Gastroesophageal sphincter (tissue), 3 donors: ENCODE data around the gene CT47B1.

Experiments
- CTCF ChIP-seq, 4 experiments: fragments of 200-600 bp in 2 of 4; fragments of 450-650 bp in 2 of 4; sonication (generic) in 1 of 4; IDR thresholded peaks; one replicate each; pipeline ENCODE4 v1.5.1; 2017 to 2019; ENCODE audit warnings: antibody characterized with exemption in 4 of 4, mild to moderate bottlenecking in 2 of 4, moderate library complexity in 2 of 4
- EP300 ChIP-seq: sonication (generic); formaldehyde crosslinking; IDR thresholded peaks from one replicate; pipeline ENCODE4 v1.6.1; 2017; ENCODE audit warnings: antibody characterized with exemption, mild to moderate bottlenecking
- POLR2A ChIP-seq, 2 donors: fragments of 450-650 bp; IDR thresholded peaks; one replicate each; pipeline ENCODE4 v1.6.1; 2017; ENCODE audit warnings: antibody characterized with exemption in 2 of 2, mild to moderate bottlenecking in 2 of 2, moderate library complexity in 1 of 2
- POLR2AphosphoS5 ChIP-seq: sonication (generic); formaldehyde crosslinking; IDR thresholded peaks from one replicate; pipeline ENCODE4 v1.6.1; 2017; ENCODE audit warnings: antibody characterized with exemption

- TF ChIP-seq CTCF (IDR thresholded peaks at IDR 0.05) (no peak), POLR2A (IDR thresholded peaks at IDR 0.05) (no peak), POLR2AphosphoS5 (no peak), EP300 (no peak)
These were observed 36.2 kb downstream of the CT47B1 start for GRCh38 chrX:120839491-120839890.
